ENCODE results near the gene UBAP2L. TPM values are rescaled to one million over a fixed set of nuclear protein-coding genes. Genes with fewer than 3 reads are reported as not detected.

Gene UBAP2L
- total RNA-seq, 4 donors from 2014 or later, result 71.6 to 79.9 (median 75.1) TPM

DNA sequence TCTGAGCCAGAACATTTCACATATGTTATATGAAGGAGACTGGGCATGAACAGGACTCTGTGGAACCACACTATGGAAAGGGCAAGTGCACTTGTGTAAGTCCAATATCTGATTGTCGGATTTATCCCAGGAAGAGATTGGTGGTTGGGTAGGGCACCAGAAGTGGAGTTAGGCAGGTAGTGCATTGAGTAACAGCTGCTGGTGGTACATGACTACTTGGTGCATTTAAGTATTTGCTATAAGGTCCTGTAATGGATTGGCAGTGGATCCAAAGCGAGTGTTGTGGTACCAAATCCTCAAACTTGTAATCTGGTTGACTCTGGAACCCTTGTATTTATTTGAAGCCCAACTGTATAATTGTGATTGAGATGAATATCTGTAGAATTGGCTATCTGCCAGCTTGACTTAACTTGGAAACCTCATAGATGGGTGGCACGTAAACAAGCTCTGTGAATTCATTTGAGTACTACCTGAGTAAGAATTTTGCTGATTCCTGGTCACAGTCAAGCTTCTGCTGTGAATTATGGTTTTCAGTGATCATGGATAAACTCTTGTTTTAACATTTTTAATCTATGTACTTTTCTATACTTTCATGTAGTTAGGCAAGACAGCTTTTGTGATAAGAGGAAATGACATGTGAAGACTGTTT is 21.1 kb downstream of the UBAP2L start:
- Histone ChIP-seq H3K27me3 (no peaks in the 10 kb centered on the region), H3K9me3 (no peaks in the 10 kb centered on the region), H3K4me1 (peaks cover 0 to 7% (median 0%) of the 10 kb centered on the region in 3 donors), H3K36me3 (peaks cover 15 to 98% of the 10 kb centered on the region in 2 donors), H3K27ac (no peak overlapping the region), H3K4me3 (no peak overlapping the region)
- no peak for ATAC-seq
- TF ChIP-seq POLR2AphosphoS5 (IDR thresholded peaks at IDR 0.05) (no peak), POLR2A (IDR thresholded peaks at IDR 0.05) (no peak), EP300 (IDR thresholded peaks at IDR 0.05) (no peak)
- TF ChIP-seq, protein P1, sequence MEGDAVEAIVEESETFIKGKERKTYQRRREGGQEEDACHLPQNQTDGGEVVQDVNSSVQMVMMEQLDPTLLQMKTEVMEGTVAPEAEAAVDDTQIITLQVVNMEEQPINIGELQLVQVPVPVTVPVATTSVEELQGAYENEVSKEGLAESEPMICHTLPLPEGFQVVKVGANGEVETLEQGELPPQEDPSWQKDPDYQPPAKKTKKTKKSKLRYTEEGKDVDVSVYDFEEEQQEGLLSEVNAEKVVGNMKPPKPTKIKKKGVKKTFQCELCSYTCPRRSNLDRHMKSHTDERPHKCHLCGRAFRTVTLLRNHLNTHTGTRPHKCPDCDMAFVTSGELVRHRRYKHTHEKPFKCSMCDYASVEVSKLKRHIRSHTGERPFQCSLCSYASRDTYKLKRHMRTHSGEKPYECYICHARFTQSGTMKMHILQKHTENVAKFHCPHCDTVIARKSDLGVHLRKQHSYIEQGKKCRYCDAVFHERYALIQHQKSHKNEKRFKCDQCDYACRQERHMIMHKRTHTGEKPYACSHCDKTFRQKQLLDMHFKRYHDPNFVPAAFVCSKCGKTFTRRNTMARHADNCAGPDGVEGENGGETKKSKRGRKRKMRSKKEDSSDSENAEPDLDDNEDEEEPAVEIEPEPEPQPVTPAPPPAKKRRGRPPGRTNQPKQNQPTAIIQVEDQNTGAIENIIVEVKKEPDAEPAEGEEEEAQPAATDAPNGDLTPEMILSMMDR (IDR thresholded peaks at IDR 0.05), result no peak
- 81 to 91% methylated on average over 3 of the region's 3 CpGs for WGBS, 2 donors (ENCODE audit: low coverage in 1 of 2)

DNA sequence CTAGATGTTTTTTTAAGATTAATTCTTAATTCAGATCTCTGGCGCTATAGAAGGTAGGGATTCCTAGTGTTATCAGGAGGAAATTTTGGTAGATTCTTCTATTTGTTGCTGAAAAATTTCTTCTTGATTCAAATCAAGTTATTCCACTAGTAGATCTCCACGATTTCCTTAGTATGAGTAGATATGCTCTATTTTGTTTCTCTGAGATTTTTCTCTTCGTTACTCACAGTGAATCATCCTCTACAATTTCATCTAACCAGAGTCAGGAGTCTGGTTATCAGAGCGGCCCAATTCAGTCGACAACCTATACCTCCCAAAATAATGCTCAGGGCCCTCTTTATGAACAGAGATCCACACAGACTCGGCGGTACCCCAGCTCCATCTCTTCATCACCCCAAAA is 32.9 kb downstream of the UBAP2L start:
- H3K4me3 ChIP-seq, result no peak overlapping the region
- no peak for ATAC-seq
- TF ChIP-seq POLR2A (IDR thresholded peaks at IDR 0.05), result no peak
- TF ChIP-seq POLR2AphosphoS5 (IDR thresholded peaks at IDR 0.05), result no peak
- TF ChIP-seq EP300 (IDR thresholded peaks at IDR 0.05), result no peak
- TF ChIP-seq, protein P1 (IDR thresholded peaks at IDR 0.05), result no peak
- WGBS, 2 donors (ENCODE audit: low coverage in 1 of 2), result 78 to 89% methylated on average over 2 to 4 of the region's 7 CpGs
- no peaks in the 10 kb centered on the region for H3K4me1 ChIP-seq
- H3K9me3 ChIP-seq, result no peaks in the 10 kb centered on the region
- H3K36me3 ChIP-seq, result peaks cover 22 to 100% of the 10 kb centered on the region in 2 donors
- H3K27me3 ChIP-seq, result no peaks in the 10 kb centered on the region
- H3K27ac ChIP-seq, result no peak overlapping the region

DNA sequence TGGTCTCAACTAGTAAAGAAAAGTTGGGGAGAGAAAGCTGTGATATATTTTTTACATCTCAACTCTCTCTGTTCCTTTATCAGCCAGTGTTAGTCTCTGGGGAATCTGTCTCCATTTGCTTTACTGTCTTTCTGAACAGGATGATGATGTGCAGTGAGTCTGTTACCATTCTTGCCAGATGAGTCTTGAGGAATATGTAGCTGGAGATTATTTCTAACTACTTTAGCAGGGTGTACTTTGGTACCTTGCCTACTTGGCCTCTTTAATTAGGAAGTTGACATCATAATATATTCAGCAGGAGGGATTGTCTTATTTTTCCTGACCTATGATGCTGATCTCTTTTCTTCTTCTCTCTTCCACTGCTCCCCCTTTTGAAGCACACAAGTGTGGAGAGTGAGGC is 35.9 kb downstream of the UBAP2L start:
- TF ChIP-seq, protein P1 (IDR thresholded peaks at IDR 0.05), result no peak
- TF ChIP-seq POLR2A (IDR thresholded peaks at IDR 0.05) (no peak), POLR2AphosphoS5 (IDR thresholded peaks at IDR 0.05) (no peak), EP300 (IDR thresholded peaks at IDR 0.05) (no peak)
- peaks cover 11 to 100% of the 10 kb centered on the region in 2 donors for H3K36me3 ChIP-seq
- H3K4me3 ChIP-seq, result no peak overlapping the region
- H3K4me1 ChIP-seq, result no peaks in the 10 kb centered on the region
- H3K27me3 ChIP-seq, result no peaks in the 10 kb centered on the region
- H3K9me3 ChIP-seq, result no peaks in the 10 kb centered on the region
- no peak for ATAC-seq
- no peak overlapping the region for H3K27ac ChIP-seq

DNA sequence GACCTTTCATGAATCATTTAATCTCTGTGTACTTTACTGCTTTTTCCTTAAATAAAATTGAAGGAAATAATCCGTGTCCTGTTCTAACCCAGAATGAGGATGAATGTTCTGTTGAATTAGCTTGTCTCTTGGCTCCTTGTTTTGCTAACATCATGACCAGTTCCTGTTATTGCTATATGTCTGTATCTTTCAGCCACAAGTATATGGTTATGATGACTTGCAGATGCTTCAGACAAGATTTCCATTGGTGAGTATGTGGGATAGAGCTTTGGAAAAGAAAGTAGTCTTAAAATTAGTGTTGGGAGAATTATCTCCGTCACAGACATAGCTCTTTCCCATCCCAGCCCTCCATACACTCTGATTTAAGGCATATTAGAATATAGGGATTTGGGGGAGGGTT is 38.0 kb downstream of the UBAP2L start:
- Histone ChIP-seq H3K27me3 (no peaks in the 10 kb centered on the region), H3K36me3 (peaks cover 11 to 100% of the 10 kb centered on the region in 2 donors)

DNA sequence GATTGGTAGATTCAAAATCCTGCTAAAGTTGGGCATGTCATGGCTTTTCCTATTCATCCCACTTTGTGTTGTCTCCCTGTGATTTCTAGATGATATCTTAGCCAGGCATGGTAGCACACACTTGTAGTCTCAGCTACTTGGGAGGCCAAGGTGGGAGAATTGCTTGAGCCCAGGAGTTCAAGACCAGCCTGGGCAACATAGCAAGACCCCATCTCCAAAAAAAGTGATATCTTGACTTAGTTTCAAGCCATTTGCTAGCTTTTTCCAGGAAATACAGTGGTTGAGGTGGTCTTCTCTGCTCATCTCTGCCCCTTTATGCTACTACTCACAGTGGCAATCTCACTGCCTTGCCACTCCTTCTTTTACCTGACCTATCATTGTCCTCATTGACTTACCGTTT is 39.4 kb downstream of the UBAP2L start:
- ATAC-seq, result no peak
- Histone ChIP-seq H3K4me1 (no peaks in the 10 kb centered on the region), H3K27me3 (no peaks in the 10 kb centered on the region), H3K36me3 (peaks cover 10 to 100% of the 10 kb centered on the region in 2 donors), H3K9me3 (no peaks in the 10 kb centered on the region), H3K4me3 (no peak overlapping the region), H3K27ac (no peak overlapping the region)
- TF ChIP-seq POLR2A (IDR thresholded peaks at IDR 0.05) (no peak), EP300 (IDR thresholded peaks at IDR 0.05) (no peak), POLR2AphosphoS5 (IDR thresholded peaks at IDR 0.05) (no peak)
- TF ChIP-seq, protein P1 (IDR thresholded peaks at IDR 0.05), result no peak
- WGBS, 2 donors (ENCODE audit: low coverage in 1 of 2), result 56 to 71% methylated on average over 1 of the region's 1 CpG

More for the DNA sequence above, 38.0 kb downstream of the UBAP2L start:
- no peak overlapping the region for H3K4me3 ChIP-seq
- TF ChIP-seq POLR2AphosphoS5 (IDR thresholded peaks at IDR 0.05), result no peak
- TF ChIP-seq EP300 (IDR thresholded peaks at IDR 0.05), result no peak
- TF ChIP-seq, protein P1 (IDR thresholded peaks at IDR 0.05), result no peak
- no peak for TF ChIP-seq POLR2A (IDR thresholded peaks at IDR 0.05)
- 60 to 78% methylated on average over 1 to 2 of the region's 2 CpGs for WGBS, 2 donors (ENCODE audit: low coverage in 1 of 2)
- H3K9me3 ChIP-seq, result no peaks in the 10 kb centered on the region
- no peak overlapping the region for H3K27ac ChIP-seq
- no peaks in the 10 kb centered on the region for H3K4me1 ChIP-seq
- no peak for ATAC-seq

All from gastroesophageal sphincter (tissue), 4 donors.